ENCODE data around the gene ASS1.

Gene ASS1

GRCh38 chr9:130537346-130538050, 92.7 kb downstream of the ASS1 start:
- no peak for DNase-seq

DNA sequence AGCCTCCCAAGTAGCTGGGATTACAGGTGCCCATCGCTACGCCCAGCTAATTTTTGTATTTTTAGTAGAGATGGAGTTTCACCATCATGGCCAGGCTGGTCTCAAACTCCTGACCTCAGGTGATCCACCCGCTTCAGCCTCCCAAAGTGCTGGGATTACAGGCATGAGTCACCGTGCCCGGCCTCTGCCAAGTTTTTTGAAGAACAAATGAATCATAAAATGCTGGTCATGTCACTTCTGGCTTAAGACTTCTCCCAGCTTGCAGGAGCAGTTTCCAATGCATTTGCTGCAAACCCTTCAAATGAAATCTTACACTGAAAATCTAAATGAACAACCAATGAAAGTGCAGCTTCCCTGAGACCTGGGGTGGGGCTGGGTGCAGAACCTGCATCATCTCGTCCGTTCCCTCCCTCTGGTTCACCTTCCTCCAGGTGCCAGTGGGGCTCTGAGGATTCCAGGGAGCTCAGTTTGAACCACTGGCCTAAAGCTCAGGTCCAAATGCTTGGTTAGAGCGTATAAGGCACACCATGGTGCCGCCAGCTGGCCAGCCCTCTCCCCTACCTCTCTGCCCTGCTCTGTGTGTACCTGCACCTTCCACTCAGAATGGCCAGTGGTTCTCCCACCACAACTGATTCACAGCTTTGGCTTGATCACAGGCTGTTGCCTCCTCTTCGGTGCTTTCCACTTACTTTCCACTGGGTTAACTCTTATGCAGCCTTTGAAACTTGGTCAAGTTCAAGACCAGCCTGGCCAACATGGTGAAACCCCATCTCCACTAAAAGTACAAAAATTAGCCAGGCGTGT, 94.9 kb downstream of the ASS1 start:
- DNase-seq = no peak

- no peak for DNase-seq
Measured at GRCh38 chr9:130541533-130541932, 96.8 kb downstream of the ASS1 start.

DNA sequence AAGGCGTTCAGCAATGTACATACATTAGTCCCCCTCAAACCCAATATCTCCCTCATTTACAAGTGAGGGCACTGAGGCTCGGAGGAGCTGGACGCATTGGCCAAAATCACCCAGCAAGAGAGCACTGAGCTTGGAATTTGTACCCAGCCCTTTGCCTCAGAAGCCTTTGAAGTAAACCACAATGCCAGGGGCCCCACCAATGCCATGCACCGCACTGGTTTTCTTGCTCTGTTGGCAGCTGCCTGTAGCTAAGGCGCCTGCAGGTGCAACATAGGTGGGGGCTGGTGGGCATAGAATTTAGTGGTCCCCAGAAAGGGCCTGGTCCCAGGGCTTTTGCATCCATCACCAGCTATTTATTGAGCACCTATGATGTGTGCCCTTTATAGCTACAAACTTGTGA, 97.3 kb downstream of the ASS1 start:
- DNase-seq = no peak

- DNase-seq = no peak
Measured at GRCh38 chr9:130542457-130543228, 97.9 kb downstream of the ASS1 start.

- DNase-seq = no peak
Measured at GRCh38 chr9:130543368-130543767, 98.6 kb downstream of the ASS1 start.

- DNase-seq = no peak
Measured at GRCh38 chr9:130543859-130544258, 99.1 kb downstream of the ASS1 start.

DNA sequence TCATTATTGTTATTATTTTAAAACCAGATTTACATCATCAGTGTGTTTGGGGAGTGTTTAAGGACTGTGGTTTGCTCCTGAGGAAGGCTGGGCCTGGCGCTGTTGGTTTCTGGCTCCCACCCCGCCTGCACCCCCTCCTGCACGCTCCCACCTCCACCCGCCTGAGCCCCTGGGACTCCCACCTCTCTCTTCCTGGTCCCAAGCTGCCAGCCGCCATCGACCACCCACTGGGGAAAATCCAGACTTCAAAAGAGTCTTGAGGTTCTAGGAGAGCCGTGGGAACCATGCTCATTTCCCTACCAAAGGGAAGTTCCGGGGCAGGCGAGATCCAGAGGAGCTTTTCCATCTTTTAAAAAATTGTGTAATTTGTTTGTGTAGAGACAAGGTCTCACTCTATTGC, 99.6 kb downstream of the ASS1 start:
- DNase-seq = no peak

- no peak for DNase-seq
Measured at GRCh38 chr9:130548103-130548502, 103.3 kb downstream of the ASS1 start.

DNA sequence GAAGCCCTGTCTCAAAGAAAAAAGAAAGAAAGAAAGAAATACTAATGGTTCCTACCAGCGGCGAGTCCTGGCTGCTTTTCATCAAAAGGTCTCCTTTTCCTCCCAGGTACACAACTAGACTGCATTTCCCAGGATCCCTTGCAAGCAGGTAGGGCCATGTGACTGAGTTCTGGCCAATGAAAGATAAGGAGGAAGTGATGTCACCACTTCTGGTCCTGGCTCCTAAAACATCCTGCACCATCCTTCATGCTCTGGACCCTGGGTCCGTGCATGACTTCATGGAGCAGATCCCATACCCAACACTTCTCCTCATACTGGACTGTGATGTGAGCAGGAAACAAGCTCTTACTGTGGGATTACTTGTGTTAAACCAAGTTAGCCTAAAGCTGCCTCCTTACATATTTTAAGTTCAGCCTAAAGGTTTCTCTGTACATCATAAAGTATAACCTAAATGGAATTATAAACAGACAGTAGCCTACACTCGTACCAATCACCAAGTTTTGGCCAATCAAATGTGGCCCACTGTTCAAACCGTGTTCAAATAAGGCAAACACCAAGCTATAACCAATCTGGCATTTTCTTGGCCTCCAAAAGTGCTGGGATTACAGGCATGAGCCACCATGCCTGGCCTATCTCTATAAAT, 104.5 kb downstream of the ASS1 start:
- DNase-seq = no peak

Data from activated gamma-delta T cell treated with Interleukin-2 at 50 U/mL for 16 hours (primary cell).